MG63 (cell line): ENCODE data around the gene TRIM43. TPM values are rescaled to one million over a fixed set of nuclear protein-coding genes. Genes with fewer than 3 reads are reported as not detected.
"Not testable (repeated sequence)": the region's sequence is repeated elsewhere in the genome, so short reads cannot be mapped to it uniquely, and the experiment has no call there.

Source experiments
- DNase-seq: peaks from one replicate; pipeline ENCODE4 v3.0.0-alpha.2; 2020
- H3K27me3 ChIP-seq: fragments of 250-450 bp; sonication (Bioruptor Pico); 2 replicates; pipeline ENCODE4 v1.5.1; 2020; ENCODE audit warnings: mild to moderate bottlenecking, moderate library complexity
- H3K36me3 ChIP-seq: fragments of 250-450 bp; sonication (Bioruptor Pico); 2 replicates; pipeline ENCODE4 v1.5.1; 2020; ENCODE audit warnings: mild to moderate bottlenecking, moderate library complexity
- H3K4me3 ChIP-seq: fragments of 250-450 bp; sonication (Bioruptor Pico); 2 replicates; pipeline ENCODE4 v1.5.1; 2020; ENCODE audit warnings: mild to moderate bottlenecking, moderate library complexity
- H3K9me3 ChIP-seq: fragments of 250-450 bp; sonication (Bioruptor Pico); 2 replicates; pipeline ENCODE4 v1.5.1; 2020; ENCODE audit warnings: mild to moderate bottlenecking, moderate library complexity
- total RNA-seq: library from RNA; depleted of rRNA; stranded (reverse); fragments of >200 nt; shearing (Covaris generic); gene quantifications from 2 replicates; pipeline ENCODE4 v1.2.3, GENCODE V29; 2014; ENCODE audit warnings: low replicate concordance; rRNA removed

TRIM43 gene
- total RNA-seq, result not detected in 2 replicates

- H3K4me3 ChIP-seq, H3K27me3 ChIP-seq, DNase-seq, H3K9me3 ChIP-seq, H3K36me3 ChIP-seq: not testable (repeated sequence)
These were observed at the start of gene TRIM43 for GRCh38 chr2:95591701-95592100. TRIM43 (plus strand) TSS chr2:95592001; CDS start chr2:95594024, 2,023 bp downstream.

GRCh38 chr2:95551055-95551568 lies 40.7 kb upstream of the TRIM43 start:
- H3K4me3 ChIP-seq, result no peak overlapping the region
- no peaks in the 10 kb centered on the region for H3K27me3 ChIP-seq
- no peaks in the 10 kb centered on the region for H3K9me3 ChIP-seq
- H3K36me3 ChIP-seq, result no peaks in the 10 kb centered on the region
- no peak for DNase-seq

GRCh38 chr2:95552911-95553310 lies 38.9 kb upstream of the TRIM43 start:
- no peak overlapping the region for H3K4me3 ChIP-seq

GRCh38 chr2:95569170-95569569 lies 22.6 kb upstream of the TRIM43 start:
- DNase-seq, result no peak
- Histone ChIP-seq H3K9me3 (no peaks in the 10 kb centered on the region), H3K27me3 (no peaks in the 10 kb centered on the region), H3K36me3 (no peaks in the 10 kb centered on the region), H3K4me3 (no peak overlapping the region)

More at GRCh38 chr2:95552911-95553310, 38.9 kb upstream of the TRIM43 start:
- DNase-seq, result peak; percentile 53
- H3K9me3 ChIP-seq, result no peaks in the 10 kb centered on the region
- no peaks in the 10 kb centered on the region for H3K27me3 ChIP-seq
- H3K36me3 ChIP-seq, result no peaks in the 10 kb centered on the region

GRCh38 chr2:95573866-95574265 lies 17.9 kb upstream of the TRIM43 start:
- DNase-seq, result no peak
- Histone ChIP-seq H3K36me3 (no peaks in the 10 kb centered on the region), H3K4me3 (no peak overlapping the region), H3K9me3 (no peaks in the 10 kb centered on the region), H3K27me3 (no peaks in the 10 kb centered on the region)

GRCh38 chr2:95574506-95574905 lies 17.3 kb upstream of the TRIM43 start:
- H3K9me3 ChIP-seq, result no peaks in the 10 kb centered on the region
- no peak for DNase-seq
- no peaks in the 10 kb centered on the region for H3K27me3 ChIP-seq
- no peak overlapping the region for H3K4me3 ChIP-seq
- H3K36me3 ChIP-seq, result no peaks in the 10 kb centered on the region

GRCh38 chr2:95575857-95576256 lies 15.9 kb upstream of the TRIM43 start:
- H3K36me3 ChIP-seq, result no peaks in the 10 kb centered on the region
- no peaks in the 10 kb centered on the region for H3K9me3 ChIP-seq
- H3K27me3 ChIP-seq, result no peaks in the 10 kb centered on the region
- H3K4me3 ChIP-seq, result no peak overlapping the region
- DNase-seq, result no peak

GRCh38 chr2:95578539-95578938 lies 13.3 kb upstream of the TRIM43 start:
- Histone ChIP-seq H3K36me3 (no peaks in the 10 kb centered on the region), H3K4me3 (no peak overlapping the region), H3K9me3 (no peaks in the 10 kb centered on the region), H3K27me3 (no peaks in the 10 kb centered on the region)
- no peak for DNase-seq

GRCh38 chr2:95583545-95583944 lies 8.3 kb upstream of the TRIM43 start:
- H3K36me3 ChIP-seq, H3K27me3 ChIP-seq, H3K4me3 ChIP-seq, H3K9me3 ChIP-seq, DNase-seq: not testable (repeated sequence)

- not testable (repeated sequence) for H3K9me3 ChIP-seq, H3K36me3 ChIP-seq, DNase-seq, H3K27me3 ChIP-seq, H3K4me3 ChIP-seq
These were observed 7.5 kb upstream of the TRIM43 start for GRCh38 chr2:95584321-95584720.

GRCh38 chr2:95589777-95590536 lies 1.8 kb upstream of the TRIM43 start:
- not testable (repeated sequence) for H3K4me3 ChIP-seq, H3K36me3 ChIP-seq, H3K27me3 ChIP-seq, H3K9me3 ChIP-seq, DNase-seq

GRCh38 chr2:95592973-95593372 lies 1.2 kb downstream of the TRIM43 start:
- H3K36me3 ChIP-seq, H3K4me3 ChIP-seq, H3K27me3 ChIP-seq, H3K9me3 ChIP-seq, DNase-seq: not testable (repeated sequence)

- H3K9me3 ChIP-seq, H3K36me3 ChIP-seq, H3K4me3 ChIP-seq, DNase-seq, H3K27me3 ChIP-seq: not testable (repeated sequence)
These were observed 3.2 kb downstream of the TRIM43 start for GRCh38 chr2:95595012-95595411.

GRCh38 chr2:95601301-95601700 lies 9.5 kb downstream of the TRIM43 start:
- DNase-seq, H3K9me3 ChIP-seq, H3K36me3 ChIP-seq, H3K27me3 ChIP-seq, H3K4me3 ChIP-seq: not testable (repeated sequence)

GRCh38 chr2:95602146-95602545 lies 10.3 kb downstream of the TRIM43 start:
- DNase-seq, H3K27me3 ChIP-seq, H3K4me3 ChIP-seq, H3K9me3 ChIP-seq, H3K36me3 ChIP-seq: not testable (repeated sequence)

GRCh38 chr2:95608356-95608755 lies 16.6 kb downstream of the TRIM43 start:
- not testable (repeated sequence) for DNase-seq, H3K27me3 ChIP-seq, H3K36me3 ChIP-seq, H3K4me3 ChIP-seq, H3K9me3 ChIP-seq

- not testable (repeated sequence) for H3K9me3 ChIP-seq, H3K36me3 ChIP-seq, DNase-seq, H3K4me3 ChIP-seq, H3K27me3 ChIP-seq
These were observed 18.0 kb downstream of the TRIM43 start for GRCh38 chr2:95609764-95610163.

GRCh38 chr2:95613048-95613447 lies 21.2 kb downstream of the TRIM43 start:
- H3K36me3 ChIP-seq, H3K4me3 ChIP-seq, H3K27me3 ChIP-seq, H3K9me3 ChIP-seq, DNase-seq: not testable (repeated sequence)
